ENCODE data around the gene KATNAL1. TPM values are rescaled to one million over a fixed set of nuclear protein-coding genes. Genes with fewer than 3 reads are reported as not detected.

The KATNAL1 gene
- total RNA-seq, 5 donors from 2014 or later (not counting 1 experiment from before 2014, with no cell fraction given) = 4.0 to 13.8 (median 7.3) TPM

DNA sequence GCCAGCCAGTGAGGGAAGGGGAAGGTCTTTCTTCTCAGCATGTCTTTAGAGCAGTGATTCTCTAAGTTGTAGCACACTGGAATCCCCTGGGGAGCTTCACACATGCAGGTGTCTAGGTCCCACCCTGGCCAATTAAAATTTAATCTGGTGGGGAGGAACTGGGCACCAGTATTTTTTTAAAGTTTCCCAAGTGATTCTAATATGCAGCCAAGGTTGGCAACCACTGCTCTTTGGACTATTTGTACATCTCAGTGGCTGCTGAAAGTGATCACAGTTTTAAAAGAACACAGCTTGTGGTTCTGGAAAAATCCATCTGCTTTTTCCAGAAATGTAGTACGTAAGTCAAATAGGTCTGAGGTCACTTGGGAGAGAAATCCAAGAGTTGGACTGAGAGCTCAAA is 10.7 kb upstream of the KATNAL1 start:
- ATAC-seq (replicated peaks in 1 of 4) (no peak), DNase-seq (no peak)
- no peak overlapping the region for H3K4me3 ChIP-seq (ENCODE audit: control insufficient read depth in 1 of 2, extremely low read depth in 1 of 2, low read length in 1 of 2)
- no peaks in the 10 kb centered on the region for H3K9me3 ChIP-seq
- H3K27ac ChIP-seq (ENCODE audit: low read length) = no peak overlapping the region
- Mint-ChIP-seq H3K4me1 (peaks cover 16 to 23% (median 19%) of the 10 kb centered on the region in 3 donors), H3K9me3 (no peaks in the 10 kb centered on the region), H3K4me3 (no peak overlapping the region), H3K27ac (no peak overlapping the region), H3K36me3 (peaks cover 6% of the 10 kb centered on the region), H3K27me3 (no peaks in the 10 kb centered on the region)
- H3K27me3 ChIP-seq (replicated peaks in 1 of 2; ENCODE audit: control insufficient read depth in 2 of 2, extremely low read depth in 1 of 2, insufficient read depth in 2 of 2, low read length in 1 of 2) = no peaks in the 10 kb centered on the region
- H3K4me1 ChIP-seq (ENCODE audit: control insufficient read depth in 1 of 2, extremely low read depth in 1 of 2, insufficient read depth in 2 of 2, low read length in 2 of 2) = peaks cover 0 to 3% of the 10 kb centered on the region in 2 experiments
- ChIA-PET CTCF (interaction anchor here (0.7 to 0.8 kb wide), 2 partner anchors 10 to 65 kb away, joined by 3 to 5 read pairs; no protein-coding TSS in a partner anchor), POLR2A (interaction anchor here in 1 of 2 donors (0.6 kb wide), 1 partner anchor 10 kb away, joined by 3 read pairs; no protein-coding TSS in a partner anchor)
- no peaks in the 10 kb centered on the region for H3K36me3 ChIP-seq (ENCODE audit: control insufficient read depth in 2 of 2, extremely low read depth in 1 of 2, insufficient read depth in 1 of 2, low read length in 1 of 2)
- no CpG with 5 or more reads among the region's 1 CpG for WGBS (ENCODE audit: insufficient coverage)

DNA sequence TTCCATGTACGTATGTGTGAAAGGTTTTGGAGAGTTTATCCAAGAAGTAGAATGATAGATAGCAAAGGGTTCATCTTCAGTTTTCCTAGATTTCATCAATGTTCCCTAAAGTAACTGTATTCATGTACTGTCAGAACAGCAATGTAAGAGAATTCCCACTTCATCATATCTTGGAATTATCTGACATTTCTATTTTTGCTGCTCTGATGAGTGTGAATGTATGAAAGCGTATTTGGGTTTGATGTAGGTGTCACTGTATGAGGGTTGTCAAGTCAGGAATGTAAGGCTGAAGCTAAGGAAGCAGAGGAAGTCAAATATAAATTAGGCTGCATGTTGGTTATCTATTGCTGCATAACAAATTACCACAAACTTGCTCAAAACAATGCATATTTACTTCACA is 7.2 kb upstream of the KATNAL1 start:
- WGBS (ENCODE audit: insufficient coverage) = no CpG with 5 or more reads among the region's 2 CpGs
- ChIA-PET POLR2A (no interaction called here), CTCF (no interaction called here)
- DNase-seq (no peak), ATAC-seq (replicated peaks in 1 of 4) (no peak)
- H3K9me3 Mint-ChIP-seq = no peaks in the 10 kb centered on the region
- no peaks in the 10 kb centered on the region for H3K9me3 ChIP-seq
- H3K27me3 ChIP-seq (replicated peaks in 1 of 2; ENCODE audit: control insufficient read depth in 2 of 2, extremely low read depth in 1 of 2, insufficient read depth in 2 of 2, low read length in 1 of 2) = no peaks in the 10 kb centered on the region
- H3K4me1 Mint-ChIP-seq = peaks cover 17 to 24% (median 20%) of the 10 kb centered on the region in 3 donors
- no peak overlapping the region for H3K4me3 ChIP-seq (ENCODE audit: control insufficient read depth in 1 of 2, extremely low read depth in 1 of 2, low read length in 1 of 2)
- H3K4me3 Mint-ChIP-seq = no peak overlapping the region
- H3K27ac ChIP-seq (ENCODE audit: low read length) = no peak overlapping the region
- H3K27me3 Mint-ChIP-seq = no peaks in the 10 kb centered on the region
- peaks cover 0 to 3% of the 10 kb centered on the region in 2 experiments for H3K4me1 ChIP-seq (ENCODE audit: control insufficient read depth in 1 of 2, extremely low read depth in 1 of 2, insufficient read depth in 2 of 2, low read length in 2 of 2)
- no peaks in the 10 kb centered on the region for H3K36me3 Mint-ChIP-seq
- H3K36me3 ChIP-seq (ENCODE audit: control insufficient read depth in 2 of 2, extremely low read depth in 1 of 2, insufficient read depth in 1 of 2, low read length in 1 of 2) = no peaks in the 10 kb centered on the region
- no peak overlapping the region for H3K27ac Mint-ChIP-seq

DNA sequence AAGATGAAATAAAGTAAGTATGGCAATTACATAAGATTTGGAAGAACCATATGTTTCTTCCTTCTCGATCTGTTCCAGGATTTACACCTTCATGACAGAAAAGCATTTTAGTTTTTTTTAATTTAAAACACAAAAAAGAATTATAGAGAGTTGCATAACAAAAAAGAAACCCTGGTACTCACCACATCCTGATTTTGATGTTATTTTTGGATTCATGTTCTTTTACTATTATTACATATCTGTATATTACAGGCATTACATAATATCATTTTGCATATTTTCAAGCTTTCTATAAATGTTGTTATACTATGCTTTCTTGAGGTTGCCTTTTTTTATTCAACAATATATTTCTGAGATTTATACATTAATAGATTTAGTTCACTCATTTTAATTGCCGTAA is 6.7 kb upstream of the KATNAL1 start:
- no peaks in the 10 kb centered on the region for H3K9me3 Mint-ChIP-seq
- no peaks in the 10 kb centered on the region for H3K9me3 ChIP-seq
- no peaks in the 10 kb centered on the region for H3K27me3 ChIP-seq (replicated peaks in 1 of 2; ENCODE audit: control insufficient read depth in 2 of 2, extremely low read depth in 1 of 2, insufficient read depth in 2 of 2, low read length in 1 of 2)
- ChIA-PET CTCF (interaction anchor here in 1 of 2 donors (0.5 kb wide), 1 partner anchor 38 kb away, joined by 3 read pairs; no protein-coding TSS in a partner anchor), POLR2A (interaction anchor here in 1 of 2 donors (1.0 kb wide), 1 partner anchor 38 kb away, joined by 4 read pairs; no protein-coding TSS in a partner anchor)
- WGBS (ENCODE audit: insufficient coverage) = no CpG with 5 or more reads among the region's 2 CpGs
- H3K36me3 ChIP-seq (ENCODE audit: control insufficient read depth in 2 of 2, extremely low read depth in 1 of 2, insufficient read depth in 1 of 2, low read length in 1 of 2) = no peaks in the 10 kb centered on the region
- H3K27ac ChIP-seq (ENCODE audit: low read length) = no peak overlapping the region
- H3K36me3 Mint-ChIP-seq = no peaks in the 10 kb centered on the region
- H3K4me3 ChIP-seq (ENCODE audit: control insufficient read depth in 1 of 2, extremely low read depth in 1 of 2, low read length in 1 of 2) = no peak overlapping the region
- H3K27ac Mint-ChIP-seq = no peak overlapping the region
- H3K4me3 Mint-ChIP-seq = no peak overlapping the region
- H3K4me1 Mint-ChIP-seq = peaks cover 17 to 24% (median 20%) of the 10 kb centered on the region in 3 donors
- DNase-seq (no peak), ATAC-seq (replicated peaks in 1 of 4) (no peak)
- H3K4me1 ChIP-seq (ENCODE audit: control insufficient read depth in 1 of 2, extremely low read depth in 1 of 2, insufficient read depth in 2 of 2, low read length in 2 of 2) = peaks cover 0 to 3% of the 10 kb centered on the region in 2 experiments
- no peaks in the 10 kb centered on the region for H3K27me3 Mint-ChIP-seq

DNA sequence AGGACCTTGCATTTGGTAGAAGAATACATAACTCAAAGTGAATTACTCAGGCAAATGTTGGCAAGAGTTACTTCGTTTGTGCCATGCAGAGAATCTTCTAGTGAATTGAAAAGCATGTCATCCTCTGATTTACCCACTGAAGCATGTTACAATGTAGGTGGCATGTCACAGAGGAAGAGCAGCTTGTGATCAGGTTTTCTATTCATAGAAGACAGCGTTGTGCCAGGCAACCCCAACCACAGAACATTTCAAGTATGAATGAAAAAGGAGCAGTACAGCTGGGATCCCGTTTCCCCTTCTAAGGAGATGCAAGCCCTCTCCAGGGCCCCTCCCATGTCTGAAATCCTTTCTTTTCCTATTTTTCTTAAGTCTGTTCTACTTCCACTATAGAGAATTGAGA is 6.0 kb upstream of the KATNAL1 start:
- Mint-ChIP-seq H3K27me3 (no peaks in the 10 kb centered on the region), H3K4me1 (peaks cover 17 to 29% (median 20%) of the 10 kb centered on the region in 3 donors), H3K4me3 (no peak overlapping the region), H3K36me3 (no peaks in the 10 kb centered on the region), H3K27ac (no peak overlapping the region), H3K9me3 (no peaks in the 10 kb centered on the region)
- H3K36me3 ChIP-seq (ENCODE audit: control insufficient read depth in 2 of 2, extremely low read depth in 1 of 2, insufficient read depth in 1 of 2, low read length in 1 of 2) = no peaks in the 10 kb centered on the region
- no peaks in the 10 kb centered on the region for H3K27me3 ChIP-seq (replicated peaks in 1 of 2; ENCODE audit: control insufficient read depth in 2 of 2, extremely low read depth in 1 of 2, insufficient read depth in 2 of 2, low read length in 1 of 2)
- ChIA-PET CTCF (no interaction called here), POLR2A (interaction anchor here in 1 of 2 donors (1.0 kb wide), 1 partner anchor 39 kb away, joined by 4 read pairs; no protein-coding TSS in a partner anchor)
- no peak overlapping the region for H3K27ac ChIP-seq (ENCODE audit: low read length)
- no peak for ATAC-seq (replicated peaks in 1 of 4)
- no peaks in the 10 kb centered on the region for H3K9me3 ChIP-seq
- WGBS (ENCODE audit: insufficient coverage) = 33% methylated on average over 1 of the region's 3 CpGs
- no peak overlapping the region for H3K4me3 ChIP-seq (ENCODE audit: control insufficient read depth in 1 of 2, extremely low read depth in 1 of 2, low read length in 1 of 2)
- no peak for DNase-seq
- peaks cover 0 to 3% of the 10 kb centered on the region in 2 experiments for H3K4me1 ChIP-seq (ENCODE audit: control insufficient read depth in 1 of 2, extremely low read depth in 1 of 2, insufficient read depth in 2 of 2, low read length in 2 of 2)

DNA sequence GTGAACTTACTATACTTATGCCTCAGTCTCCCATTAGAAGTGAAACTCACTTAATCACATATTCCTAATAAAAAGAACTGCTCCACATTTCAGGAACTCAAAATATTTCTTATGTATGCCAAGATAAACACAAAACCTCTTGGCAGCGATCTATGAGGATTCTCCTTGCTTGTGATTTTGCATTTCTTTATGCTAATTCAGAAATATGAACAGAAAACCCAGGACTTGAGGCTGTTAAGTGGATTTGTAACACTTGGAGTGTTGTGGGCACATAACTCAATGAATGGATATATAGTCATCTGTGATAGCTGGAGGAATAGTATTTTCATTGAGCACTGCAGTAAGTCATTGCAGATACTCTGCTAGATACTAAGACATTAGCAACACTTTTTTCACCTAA is 5.6 kb upstream of the KATNAL1 start:
- Mint-ChIP-seq H3K27me3 (no peaks in the 10 kb centered on the region), H3K27ac (no peak overlapping the region), H3K9me3 (no peaks in the 10 kb centered on the region), H3K36me3 (no peaks in the 10 kb centered on the region), H3K4me1 (peaks cover 17 to 29% (median 20%) of the 10 kb centered on the region in 3 donors), H3K4me3 (no peak overlapping the region)
- ChIA-PET CTCF (interaction anchor here in 1 of 2 donors (0.6 kb wide), 1 partner anchor 266 kb away, joined by 7 read pairs; no protein-coding TSS in a partner anchor), POLR2A (interaction anchor here in 1 of 2 donors (0.6 kb wide), 1 partner anchor 416 kb away, joined by 4 read pairs; no protein-coding TSS in a partner anchor)
- no peaks in the 10 kb centered on the region for H3K36me3 ChIP-seq (ENCODE audit: control insufficient read depth in 2 of 2, extremely low read depth in 1 of 2, insufficient read depth in 1 of 2, low read length in 1 of 2)
- H3K27me3 ChIP-seq (replicated peaks in 1 of 2; ENCODE audit: control insufficient read depth in 2 of 2, extremely low read depth in 1 of 2, insufficient read depth in 2 of 2, low read length in 1 of 2) = no peaks in the 10 kb centered on the region
- peaks cover under 1 to 3% of the 10 kb centered on the region in 2 experiments for H3K4me1 ChIP-seq (ENCODE audit: control insufficient read depth in 1 of 2, extremely low read depth in 1 of 2, insufficient read depth in 2 of 2, low read length in 2 of 2)
- 67% methylated on average over 1 of the region's 1 CpG for WGBS (ENCODE audit: insufficient coverage)
- H3K9me3 ChIP-seq = no peaks in the 10 kb centered on the region
- no peak overlapping the region for H3K4me3 ChIP-seq (ENCODE audit: control insufficient read depth in 1 of 2, extremely low read depth in 1 of 2, low read length in 1 of 2)
- ATAC-seq (replicated peaks in 1 of 4) (no peak), DNase-seq (no peak)
- H3K27ac ChIP-seq (ENCODE audit: low read length) = no peak overlapping the region

DNA sequence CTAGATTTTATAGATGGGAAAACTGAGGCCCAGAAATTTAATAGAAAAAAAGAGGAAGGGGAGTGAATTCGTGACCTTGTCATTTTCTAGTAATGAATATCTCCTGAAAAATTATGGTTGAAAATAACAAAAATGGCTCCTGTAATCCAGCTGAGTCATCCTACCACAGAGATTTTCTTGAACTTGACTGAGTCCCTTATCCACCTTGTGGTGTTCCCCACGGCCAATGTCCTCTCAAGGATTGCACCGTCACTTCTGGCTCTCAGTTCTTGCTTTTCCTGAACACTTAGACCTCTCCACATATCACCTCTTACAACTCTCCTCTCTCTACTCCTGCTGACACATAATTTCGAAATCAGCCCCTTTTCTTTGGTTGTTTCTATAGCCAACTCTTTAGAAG is 1.2 kb upstream of the KATNAL1 start:
- Mint-ChIP-seq H3K27me3 (no peaks in the 10 kb centered on the region), H3K9me3 (no peaks in the 10 kb centered on the region), H3K36me3 (no peaks in the 10 kb centered on the region), H3K4me3 (peak overlapping the region; percentile 15 to 89 (median 77)), H3K4me1 (peaks cover 12 to 39% (median 26%) of the 10 kb centered on the region in 3 donors), H3K27ac (peak overlapping the region in 1 of 2 donors; percentile 9)
- POLR2A ChIA-PET = interaction anchor here in 1 of 2 donors (0.5 to 0.6 kb wide), 2 partner anchors 9 to 79 kb away, joined by 3 to 8 read pairs; no protein-coding TSS in a partner anchor
- H3K27me3 ChIP-seq (replicated peaks in 1 of 2; ENCODE audit: control insufficient read depth in 2 of 2, extremely low read depth in 1 of 2, insufficient read depth in 2 of 2, low read length in 1 of 2) = no peaks in the 10 kb centered on the region
- ATAC-seq (replicated peaks in 1 of 4) (no peak), DNase-seq (no peak)
- no peaks in the 10 kb centered on the region for H3K9me3 ChIP-seq
- CTCF ChIA-PET = interaction anchor here (0.6 to 1.2 kb wide), 5 partner anchors 10 to 459 kb away, joined by 3 to 11 read pairs (median 3); no protein-coding TSS in a partner anchor
- no CpG with 5 or more reads among the region's 4 CpGs for WGBS (ENCODE audit: insufficient coverage)
- H3K36me3 ChIP-seq (ENCODE audit: control insufficient read depth in 2 of 2, extremely low read depth in 1 of 2, insufficient read depth in 1 of 2, low read length in 1 of 2) = no peaks in the 10 kb centered on the region
- H3K4me3 ChIP-seq (ENCODE audit: control insufficient read depth in 1 of 2, extremely low read depth in 1 of 2, low read length in 1 of 2) = no peak overlapping the region
- peaks cover 6 to 10% of the 10 kb centered on the region in 2 experiments for H3K4me1 ChIP-seq (ENCODE audit: control insufficient read depth in 1 of 2, extremely low read depth in 1 of 2, insufficient read depth in 2 of 2, low read length in 2 of 2)
- no peak overlapping the region for H3K27ac ChIP-seq (ENCODE audit: low read length)

Measured in T-cell (primary cell).